Measurements from ENCODE around the gene ZNF442. TPM values are rescaled to one million over a fixed set of nuclear protein-coding genes. Genes with fewer than 3 reads are reported as not detected.
A peak's percentile ranks its signal among the peaks of the same experiment; 100 is the strongest.

Gene ZNF442
- total and polyA plus RNA-seq, 4 donors: 0.49 to 4.2 (median 1.8) TPM

DNA sequence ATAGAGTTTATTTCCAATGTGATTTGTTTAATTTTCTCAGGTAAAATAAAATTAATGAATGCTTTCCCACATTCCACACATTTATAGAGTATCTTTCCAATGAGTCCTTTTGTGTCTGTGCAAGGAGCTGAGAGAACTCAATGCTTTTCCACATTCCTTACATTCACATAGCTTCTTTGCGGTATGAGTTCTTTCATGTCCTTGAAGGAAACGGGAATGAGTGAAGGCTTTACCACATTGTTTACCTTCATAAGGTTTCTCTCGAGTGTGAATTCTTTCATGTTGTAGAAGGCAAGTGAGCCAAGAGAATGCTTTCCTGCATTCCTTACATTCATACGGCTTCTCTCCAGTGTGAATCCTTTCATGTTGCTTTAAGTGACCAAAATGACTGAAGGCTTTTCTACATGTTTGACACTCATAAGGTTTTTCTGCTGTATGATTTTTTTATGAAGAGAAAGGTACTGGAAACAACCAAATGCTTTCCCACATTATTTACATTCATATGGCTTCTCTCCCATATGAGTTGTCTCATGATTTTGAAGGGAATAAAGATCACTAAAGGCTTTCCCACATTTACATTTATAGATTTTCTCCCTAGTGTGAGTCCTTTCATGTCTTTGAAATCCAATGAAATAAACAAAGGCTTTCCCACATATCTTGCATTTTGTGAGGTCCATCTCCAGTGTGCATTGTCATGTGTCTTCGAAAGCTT is 14.4 kb upstream of the ZNF442 start:
- Histone ChIP-seq H3K27ac (ENCODE audit: low read depth in 1 of 2, low read length in 2 of 2) (no peak overlapping the region), H3K36me3 (ENCODE audit: control insufficient read depth in 4 of 4, insufficient read depth in 3 of 4, low read depth in 1 of 4, low read length in 3 of 4) (peaks cover 5 to 32% (median 25%) of the 10 kb centered on the region in 4 donors), H3K4me3 (ENCODE audit: low read depth in 1 of 3, low read length in 3 of 3) (peak overlapping the region in 2 of 3 donors; percentile 47 to 59), H3K27me3 (ENCODE audit: control insufficient read depth in 4 of 4, insufficient read depth in 4 of 4, low read length in 3 of 4) (no peaks in the 10 kb centered on the region), H3K4me1 (ENCODE audit: control insufficient read depth in 4 of 4, insufficient read depth in 4 of 4, low read length in 3 of 4) (no peaks in the 10 kb centered on the region), H3K9ac (ENCODE audit: low read depth in 1 of 2, low read length in 2 of 2) (no peak overlapping the region), H3K9me3 (ENCODE audit: control insufficient read depth in 4 of 4, low read length in 3 of 4) (peaks cover 28 to 79% (median 45%) of the 10 kb centered on the region in 4 donors)
- TF ChIP-seq, protein P1, sequence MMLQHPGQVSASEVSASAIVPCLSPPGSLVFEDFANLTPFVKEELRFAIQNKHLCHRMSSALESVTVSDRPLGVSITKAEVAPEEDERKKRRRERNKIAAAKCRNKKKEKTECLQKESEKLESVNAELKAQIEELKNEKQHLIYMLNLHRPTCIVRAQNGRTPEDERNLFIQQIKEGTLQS (IDR thresholded peaks at IDR 0.05): no peak
- TF ChIP-seq FOXA2 (IDR thresholded peaks at IDR 0.05): no peak
- TF ChIP-seq CTCF (IDR thresholded peaks at IDR 0.05; ENCODE audit: low read depth, low read length, missing input control): no peak
- no peak for TF ChIP-seq SP1 (IDR thresholded peaks at IDR 0.05)
- no peak for TF ChIP-seq TAF1 (conservative IDR thresholded peaks at IDR 0.05)
- DNase-seq (ENCODE audit: low spot score): no peak
- WGBS: 95% methylated on average over 5 of the region's 5 CpGs

DNA sequence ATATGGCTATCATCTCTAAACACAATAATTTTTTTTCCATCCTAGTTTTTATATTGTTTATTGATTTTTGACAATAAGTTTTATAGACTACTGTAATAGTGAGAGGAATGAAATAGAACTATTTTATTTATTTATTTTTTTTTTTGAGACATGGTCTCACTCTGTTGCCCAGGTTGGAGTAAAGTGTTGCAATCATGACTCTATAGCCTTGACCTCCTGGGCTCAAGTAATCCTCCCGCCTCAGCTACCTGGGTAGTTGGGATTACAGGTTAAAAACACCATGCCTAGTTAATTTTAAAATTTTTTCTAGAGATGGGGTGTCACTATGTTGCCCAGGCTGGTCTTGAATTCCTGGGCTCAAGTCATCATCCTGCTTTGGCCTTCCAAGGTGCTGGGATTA is 8.5 kb upstream of the ZNF442 start:
- H3K36me3 ChIP-seq (ENCODE audit: control insufficient read depth in 4 of 4, insufficient read depth in 3 of 4, low read depth in 1 of 4, low read length in 3 of 4): peaks cover 0 to 6% (median 1%) of the 10 kb centered on the region in 4 donors
- H3K27me3 ChIP-seq (ENCODE audit: control insufficient read depth in 4 of 4, insufficient read depth in 4 of 4, low read length in 3 of 4): no peaks in the 10 kb centered on the region
- no peak for TF ChIP-seq EGR1 (IDR thresholded peaks at IDR 0.05; ENCODE audit: low read depth in 2 of 2)
- no peak for TF ChIP-seq HNF4A (conservative IDR thresholded peaks at IDR 0.05)
- no peak for TF ChIP-seq HNF4G (IDR thresholded peaks at IDR 0.05)
- no peak for TF ChIP-seq CTCF (IDR thresholded peaks at IDR 0.05; ENCODE audit: low read depth, low read length, missing input control)
- TF ChIP-seq, protein P2, sequence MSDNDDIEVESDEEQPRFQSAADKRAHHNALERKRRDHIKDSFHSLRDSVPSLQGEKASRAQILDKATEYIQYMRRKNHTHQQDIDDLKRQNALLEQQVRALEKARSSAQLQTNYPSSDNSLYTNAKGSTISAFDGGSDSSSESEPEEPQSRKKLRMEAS (IDR thresholded peaks at IDR 0.05): no peak
- TF ChIP-seq NR2F2 (IDR thresholded peaks at IDR 0.05): no peak
- TF ChIP-seq RXRA (IDR thresholded peaks at IDR 0.05): no peak
- TF ChIP-seq ZBTB33 (IDR thresholded peaks at IDR 0.05): no peak
- no peak for TF ChIP-seq FOXA1 (IDR thresholded peaks at IDR 0.05)
- TF ChIP-seq, protein P3, sequence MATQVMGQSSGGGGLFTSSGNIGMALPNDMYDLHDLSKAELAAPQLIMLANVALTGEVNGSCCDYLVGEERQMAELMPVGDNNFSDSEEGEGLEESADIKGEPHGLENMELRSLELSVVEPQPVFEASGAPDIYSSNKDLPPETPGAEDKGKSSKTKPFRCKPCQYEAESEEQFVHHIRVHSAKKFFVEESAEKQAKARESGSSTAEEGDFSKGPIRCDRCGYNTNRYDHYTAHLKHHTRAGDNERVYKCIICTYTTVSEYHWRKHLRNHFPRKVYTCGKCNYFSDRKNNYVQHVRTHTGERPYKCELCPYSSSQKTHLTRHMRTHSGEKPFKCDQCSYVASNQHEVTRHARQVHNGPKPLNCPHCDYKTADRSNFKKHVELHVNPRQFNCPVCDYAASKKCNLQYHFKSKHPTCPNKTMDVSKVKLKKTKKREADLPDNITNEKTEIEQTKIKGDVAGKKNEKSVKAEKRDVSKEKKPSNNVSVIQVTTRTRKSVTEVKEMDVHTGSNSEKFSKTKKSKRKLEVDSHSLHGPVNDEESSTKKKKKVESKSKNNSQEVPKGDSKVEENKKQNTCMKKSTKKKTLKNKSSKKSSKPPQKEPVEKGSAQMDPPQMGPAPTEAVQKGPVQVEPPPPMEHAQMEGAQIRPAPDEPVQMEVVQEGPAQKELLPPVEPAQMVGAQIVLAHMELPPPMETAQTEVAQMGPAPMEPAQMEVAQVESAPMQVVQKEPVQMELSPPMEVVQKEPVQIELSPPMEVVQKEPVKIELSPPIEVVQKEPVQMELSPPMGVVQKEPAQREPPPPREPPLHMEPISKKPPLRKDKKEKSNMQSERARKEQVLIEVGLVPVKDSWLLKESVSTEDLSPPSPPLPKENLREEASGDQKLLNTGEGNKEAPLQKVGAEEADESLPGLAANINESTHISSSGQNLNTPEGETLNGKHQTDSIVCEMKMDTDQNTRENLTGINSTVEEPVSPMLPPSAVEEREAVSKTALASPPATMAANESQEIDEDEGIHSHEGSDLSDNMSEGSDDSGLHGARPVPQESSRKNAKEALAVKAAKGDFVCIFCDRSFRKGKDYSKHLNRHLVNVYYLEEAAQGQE (IDR thresholded peaks at IDR 0.05): no peak
- no peak overlapping the region for H3K9ac ChIP-seq (ENCODE audit: low read depth in 1 of 2, low read length in 2 of 2)
- no peak overlapping the region for H3K4me3 ChIP-seq (ENCODE audit: low read depth in 1 of 3, low read length in 3 of 3)
- peaks cover 10 to 32% (median 16%) of the 10 kb centered on the region in 4 donors for H3K9me3 ChIP-seq (ENCODE audit: control insufficient read depth in 4 of 4, low read length in 3 of 4)
- DNase-seq (ENCODE audit: low spot score): no peak
- H3K27ac ChIP-seq (ENCODE audit: low read depth in 1 of 2, low read length in 2 of 2): no peak overlapping the region
- no peaks in the 10 kb centered on the region for H3K4me1 ChIP-seq (ENCODE audit: control insufficient read depth in 4 of 4, insufficient read depth in 4 of 4, low read length in 3 of 4)
- WGBS: 95% methylated on average over 1 of the region's 1 CpG
